Mesenchymal stem cell (in vitro differentiated cells and primary cell): ENCODE measurements around the gene ITPRID2.

ENCODE experiments used
- DNase-seq: peaks from one replicate; pipeline ENCODE4 v3.0.0-alpha.2; 2013
- H2AFZ ChIP-seq: one replicate; pipeline ENCODE4 v1.6.1; 2013; ENCODE audit warnings: low read depth, mild to moderate bottlenecking, control low read depth, inconsistent platforms, low read length, moderate library complexity
- H2AK5ac ChIP-seq: 2 replicates; pipeline ENCODE4 v1.6.1; 2013; ENCODE audit warnings: low read length, moderate library complexity, mild to moderate bottlenecking, inconsistent platforms; ENCODE audit not compliant: severe bottlenecking
- H2BK120ac ChIP-seq: one replicate; pipeline ENCODE4 v1.6.1; 2013; ENCODE audit warnings: low read depth, mild to moderate bottlenecking, inconsistent platforms, low read length, moderate library complexity
- H2BK12ac ChIP-seq, 2 experiments: one replicate each; pipeline ENCODE4 v1.6.1; 2013; ENCODE audit warnings: inconsistent platforms in 2 of 2, low read length in 2 of 2, mild to moderate bottlenecking in 2 of 2, moderate library complexity in 2 of 2, control low read depth in 1 of 2
- H2BK15ac ChIP-seq: one replicate; pipeline ENCODE4 v1.6.1; 2013; ENCODE audit warnings: mild to moderate bottlenecking, low read depth, inconsistent platforms; ENCODE audit not compliant: poor library complexity, severe bottlenecking
- H2BK5ac ChIP-seq: 2 replicates; pipeline ENCODE4 v1.6.1; 2013; ENCODE audit warnings: low read depth, mild to moderate bottlenecking, low read length, control low read depth, inconsistent platforms; ENCODE audit not compliant: poor library complexity, severe bottlenecking
- H3K14ac ChIP-seq, 2 experiments: one replicate each; pipeline ENCODE4 v1.6.1; 2013; ENCODE audit warnings: inconsistent platforms in 2 of 2, low read length in 2 of 2, control low read depth in 1 of 2, mild to moderate bottlenecking in 1 of 2, moderate library complexity in 1 of 2
- H3K18ac ChIP-seq, 2 experiments: one replicate each; pipeline ENCODE4 v1.6.1; 2013; ENCODE audit warnings: inconsistent platforms in 2 of 2, low read length in 2 of 2, control low read depth in 1 of 2, low read depth in 1 of 2, mild to moderate bottlenecking in 1 of 2
- H3K23ac ChIP-seq, 2 experiments: one replicate each; pipeline ENCODE4 v1.6.1; 2013; ENCODE audit warnings: inconsistent platforms in 2 of 2, low read length in 2 of 2, mild to moderate bottlenecking in 2 of 2, moderate library complexity in 2 of 2, control low read depth in 1 of 2
- H3K27ac ChIP-seq: 2 replicates; pipeline ENCODE4 v1.5.1; 2013; ENCODE audit warnings: mild to moderate bottlenecking, moderate library complexity, low read length, control low read depth, inconsistent platforms; ENCODE audit not compliant: poor library complexity, severe bottlenecking
- H3K27me3 ChIP-seq, 2 experiments: 2 replicates each; pipeline versions ENCODE4 v1.6.1 to v1.7.0; 2013; ENCODE audit warnings: low read length in 2 of 2, mild to moderate bottlenecking in 2 of 2, moderate library complexity in 2 of 2, control low read depth in 1 of 2, inconsistent platforms in 1 of 2; ENCODE audit not compliant: control insufficient read depth in 1 of 2, insufficient read depth in 1 of 2
- H3K36me3 ChIP-seq, 2 experiments: 2 replicates each; pipeline versions ENCODE4 v1.6.1 to v1.7.0; 2013; ENCODE audit warnings: low read length in 2 of 2, control low read depth in 1 of 2, inconsistent platforms in 1 of 2, low read depth in 1 of 2, mild to moderate bottlenecking in 1 of 2; ENCODE audit not compliant: insufficient read depth in 2 of 2, control insufficient read depth in 1 of 2
- H3K4ac ChIP-seq, 2 experiments: one replicate each; pipeline ENCODE4 v1.6.1; 2013; ENCODE audit warnings: inconsistent platforms in 2 of 2, low read length in 2 of 2, mild to moderate bottlenecking in 2 of 2, moderate library complexity in 2 of 2, control low read depth in 1 of 2, low read depth in 1 of 2
- H3K4me1 ChIP-seq: 2 replicates; pipeline ENCODE4 v1.6.1; 2013; ENCODE audit warnings: low read depth, low read length, control low read depth; ENCODE audit not compliant: control insufficient read depth, insufficient read depth
- H3K4me2 ChIP-seq: 2 replicates; pipeline ENCODE4 v1.6.1; 2013; ENCODE audit warnings: low read length, mild to moderate bottlenecking, inconsistent platforms; ENCODE audit not compliant: poor library complexity, severe bottlenecking
- H3K4me3 ChIP-seq, 2 experiments: 2 replicates each; pipeline versions ENCODE4 v1.5.1 to v1.7.0; 2013; ENCODE audit warnings: low read length in 2 of 2, mild to moderate bottlenecking in 2 of 2, control low read depth in 1 of 2, low read depth in 1 of 2; ENCODE audit not compliant: insufficient read depth in 1 of 2
- H3K79me1 ChIP-seq: replicated peaks from 2 replicates; pipeline ENCODE4 v1.6.1; 2013; ENCODE audit warnings: mild to moderate bottlenecking, control low read depth, low read length, inconsistent platforms; ENCODE audit not compliant: poor library complexity, severe bottlenecking
- H3K9ac ChIP-seq: 2 replicates; pipeline ENCODE4 v1.7.0; 2013; ENCODE audit warnings: mild to moderate bottlenecking, low read length, moderate library complexity
- H3K9me3 ChIP-seq: 2 replicates; pipeline ENCODE4 v1.7.0; 2013; ENCODE audit warnings: mild to moderate bottlenecking, low read length; ENCODE audit not compliant: control insufficient read depth
- H4K8ac ChIP-seq: one replicate; pipeline ENCODE4 v1.6.1; 2013; ENCODE audit warnings: inconsistent platforms, mild to moderate bottlenecking, low read length, moderate library complexity
- H4K91ac ChIP-seq: one replicate; pipeline ENCODE4 v1.6.1; 2013; ENCODE audit warnings: mild to moderate bottlenecking, low read length, inconsistent platforms
- WGBS: methylation state at CpG from one replicate; pipeline ENCODE4 v1.1.7; 2013; ENCODE audit warnings: mixed read lengths; 5-methylcytosine and 5-hydroxymethylcytosine counted together

ITPRID2 gene

GRCh38 chr2:181858600-181858999, 32.9 kb upstream of the ITPRID2 start:
- no peak overlapping the region for H2BK5ac ChIP-seq
- no peak for DNase-seq
- H3K4ac ChIP-seq = no peak overlapping the region
- no peak overlapping the region for H3K9ac ChIP-seq
- H3K4me1 ChIP-seq = no peaks in the 10 kb centered on the region
- no peak overlapping the region for H2BK12ac ChIP-seq
- no peak overlapping the region for H3K27ac ChIP-seq
- no peaks in the 10 kb centered on the region for H3K36me3 ChIP-seq
- H3K18ac ChIP-seq = no peak overlapping the region
- H2AK5ac ChIP-seq = no peak overlapping the region
- no peak overlapping the region for H2AFZ ChIP-seq
- H4K8ac ChIP-seq = no peak overlapping the region
- no peak overlapping the region for H2BK120ac ChIP-seq
- H3K9me3 ChIP-seq = no peaks in the 10 kb centered on the region
- H4K91ac ChIP-seq = no peak overlapping the region
- H3K4me2 ChIP-seq = no peak overlapping the region
- H2BK15ac ChIP-seq = no peak overlapping the region
- no peak overlapping the region for H3K14ac ChIP-seq
- no peaks in the 10 kb centered on the region for H3K79me1 ChIP-seq
- WGBS = 97% methylated on average over 2 of the region's 2 CpGs
- no peak overlapping the region for H3K4me3 ChIP-seq
- H3K27me3 ChIP-seq = no peaks in the 10 kb centered on the region
- no peak overlapping the region for H3K23ac ChIP-seq

- Histone ChIP-seq H3K79me1 (no peaks in the 10 kb centered on the region), H3K14ac (no peak overlapping the region), H2AK5ac (no peak overlapping the region), H2BK5ac (no peak overlapping the region), H2BK15ac (no peak overlapping the region), H2AFZ (no peak overlapping the region), H2BK12ac (no peak overlapping the region), H3K36me3 (no peaks in the 10 kb centered on the region), H3K4ac (no peak overlapping the region), H2BK120ac (no peak overlapping the region), H3K27me3 (no peaks in the 10 kb centered on the region), H3K9ac (no peak overlapping the region), H3K23ac (no peak overlapping the region), H4K8ac (no peak overlapping the region), H3K4me1 (no peaks in the 10 kb centered on the region), H3K4me3 (no peak overlapping the region), H3K9me3 (no peaks in the 10 kb centered on the region), H4K91ac (no peak overlapping the region), H3K18ac (no peak overlapping the region), H3K27ac (no peak overlapping the region), H3K4me2 (no peak overlapping the region)
- 54% methylated on average over 1 of the region's 1 CpG for whole genome bisulfite sequencing
- no peak for DNase-seq
These were observed 32.4 kb upstream of the ITPRID2 start for GRCh38 chr2:181859123-181859522.

- no peak overlapping the region for H3K27ac ChIP-seq
- no peak overlapping the region for H2AFZ ChIP-seq
- H3K4ac ChIP-seq = no peak overlapping the region
- H3K79me1 ChIP-seq = no peaks in the 10 kb centered on the region
- no peak overlapping the region for H4K8ac ChIP-seq
- H3K36me3 ChIP-seq = no peaks in the 10 kb centered on the region
- no peaks in the 10 kb centered on the region for H3K9me3 ChIP-seq
- no peak overlapping the region for H2BK120ac ChIP-seq
- no peak overlapping the region for H2BK12ac ChIP-seq
- H2BK15ac ChIP-seq = no peak overlapping the region
- H3K4me1 ChIP-seq = no peaks in the 10 kb centered on the region
- H2AK5ac ChIP-seq = no peak overlapping the region
- H4K91ac ChIP-seq = no peak overlapping the region
- H3K18ac ChIP-seq = no peak overlapping the region
- H3K14ac ChIP-seq = no peak overlapping the region
- H3K4me3 ChIP-seq = no peak overlapping the region
- no peak overlapping the region for H3K4me2 ChIP-seq
- no peak for DNase-seq
- H3K23ac ChIP-seq = no peak overlapping the region
- H3K27me3 ChIP-seq = no peaks in the 10 kb centered on the region
- H2BK5ac ChIP-seq = no peak overlapping the region
- H3K9ac ChIP-seq = no peak overlapping the region
These were observed 31.7 kb upstream of the ITPRID2 start for GRCh38 chr2:181859803-181860202.

DNA sequence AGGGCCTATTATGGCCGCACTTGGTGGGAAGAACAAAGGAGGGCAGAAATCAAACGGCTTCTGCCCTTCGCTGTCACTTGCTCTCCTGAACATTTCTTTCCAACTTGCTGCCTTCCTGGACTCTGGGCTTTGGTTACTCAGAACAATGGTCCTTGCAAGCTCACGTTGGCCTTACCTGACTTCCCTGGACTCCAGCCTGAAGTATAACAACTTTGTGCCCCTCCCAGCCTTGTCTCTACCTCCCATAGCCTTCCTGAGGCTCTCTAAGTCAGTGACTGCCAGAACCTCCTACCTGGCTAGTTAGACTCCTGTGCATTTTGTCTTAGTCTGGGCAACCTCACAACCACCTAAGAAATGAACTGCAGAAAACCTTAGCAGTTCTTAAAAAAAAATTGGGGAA, 30.2 kb upstream of the ITPRID2 start:
- H3K23ac ChIP-seq = no peak overlapping the region

More for the DNA sequence above, 30.2 kb upstream of the ITPRID2 start:
- Histone ChIP-seq H3K36me3 (no peaks in the 10 kb centered on the region), H2AFZ (no peak overlapping the region), H3K4me3 (no peak overlapping the region), H3K9ac (no peak overlapping the region), H2BK15ac (no peak overlapping the region), H2BK12ac (no peak overlapping the region), H4K8ac (no peak overlapping the region), H3K79me1 (no peaks in the 10 kb centered on the region), H2BK5ac (no peak overlapping the region), H3K18ac (no peak overlapping the region), H3K27me3 (no peaks in the 10 kb centered on the region), H3K4me2 (no peak overlapping the region), H3K27ac (no peak overlapping the region), H3K4me1 (no peaks in the 10 kb centered on the region), H2BK120ac (no peak overlapping the region), H3K4ac (no peak overlapping the region), H3K9me3 (no peaks in the 10 kb centered on the region), H4K91ac (no peak overlapping the region), H3K14ac (peak overlapping the region in 1 of 2 experiments; percentile 41), H2AK5ac (no peak overlapping the region)
- DNase-seq = no peak
- WGBS = 67% methylated on average over 4 of the region's 4 CpGs
